ENCODE results near the gene NUF2.

DNA sequence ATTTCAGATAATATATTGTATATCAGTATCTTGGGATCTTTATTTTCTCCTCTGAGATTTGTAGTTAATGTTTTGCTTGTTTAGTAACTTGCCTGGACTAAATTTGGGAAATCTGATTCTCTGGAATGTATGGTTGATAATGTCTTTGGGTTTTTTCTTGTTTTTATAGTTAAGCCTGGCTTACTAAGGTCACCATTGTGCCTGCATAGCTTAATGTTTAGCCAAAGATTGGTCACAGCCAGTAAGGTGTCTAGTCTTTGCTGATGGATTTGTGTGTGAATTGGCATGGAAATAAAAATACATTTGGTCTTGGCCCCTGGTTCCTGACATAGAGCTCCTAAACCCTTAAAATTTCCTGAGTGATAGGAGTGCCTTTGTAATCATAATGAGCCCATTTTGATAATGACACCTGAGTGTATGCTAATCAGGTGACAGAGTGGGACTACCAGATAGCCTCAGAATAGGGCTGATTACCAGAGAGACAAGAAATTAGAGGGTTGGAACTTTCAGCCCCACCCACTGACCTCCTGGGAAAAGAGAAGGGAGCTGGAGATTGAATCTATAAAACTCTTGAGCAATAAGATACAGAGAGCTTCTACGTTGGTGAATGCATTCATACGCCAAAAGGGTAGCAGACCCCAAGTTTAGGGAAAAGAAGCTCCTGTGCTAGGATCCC lies 47.9 kb upstream of the NUF2 start:
- TF ChIP-seq, protein P1, sequence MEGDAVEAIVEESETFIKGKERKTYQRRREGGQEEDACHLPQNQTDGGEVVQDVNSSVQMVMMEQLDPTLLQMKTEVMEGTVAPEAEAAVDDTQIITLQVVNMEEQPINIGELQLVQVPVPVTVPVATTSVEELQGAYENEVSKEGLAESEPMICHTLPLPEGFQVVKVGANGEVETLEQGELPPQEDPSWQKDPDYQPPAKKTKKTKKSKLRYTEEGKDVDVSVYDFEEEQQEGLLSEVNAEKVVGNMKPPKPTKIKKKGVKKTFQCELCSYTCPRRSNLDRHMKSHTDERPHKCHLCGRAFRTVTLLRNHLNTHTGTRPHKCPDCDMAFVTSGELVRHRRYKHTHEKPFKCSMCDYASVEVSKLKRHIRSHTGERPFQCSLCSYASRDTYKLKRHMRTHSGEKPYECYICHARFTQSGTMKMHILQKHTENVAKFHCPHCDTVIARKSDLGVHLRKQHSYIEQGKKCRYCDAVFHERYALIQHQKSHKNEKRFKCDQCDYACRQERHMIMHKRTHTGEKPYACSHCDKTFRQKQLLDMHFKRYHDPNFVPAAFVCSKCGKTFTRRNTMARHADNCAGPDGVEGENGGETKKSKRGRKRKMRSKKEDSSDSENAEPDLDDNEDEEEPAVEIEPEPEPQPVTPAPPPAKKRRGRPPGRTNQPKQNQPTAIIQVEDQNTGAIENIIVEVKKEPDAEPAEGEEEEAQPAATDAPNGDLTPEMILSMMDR (IDR thresholded peaks at IDR 0.05; ENCODE audit: insufficient read depth, low read depth, low read length): no peak
- TF ChIP-seq EZH2 (IDR thresholded peaks at IDR 0.05; ENCODE audit: insufficient read depth, low read length): no peak
